ENCODE results near the gene TRAFD1.

GRCh38 chr12:112176321-112177010 is 51.1 kb downstream of the TRAFD1 start:
- TF ChIP-seq, protein P1, sequence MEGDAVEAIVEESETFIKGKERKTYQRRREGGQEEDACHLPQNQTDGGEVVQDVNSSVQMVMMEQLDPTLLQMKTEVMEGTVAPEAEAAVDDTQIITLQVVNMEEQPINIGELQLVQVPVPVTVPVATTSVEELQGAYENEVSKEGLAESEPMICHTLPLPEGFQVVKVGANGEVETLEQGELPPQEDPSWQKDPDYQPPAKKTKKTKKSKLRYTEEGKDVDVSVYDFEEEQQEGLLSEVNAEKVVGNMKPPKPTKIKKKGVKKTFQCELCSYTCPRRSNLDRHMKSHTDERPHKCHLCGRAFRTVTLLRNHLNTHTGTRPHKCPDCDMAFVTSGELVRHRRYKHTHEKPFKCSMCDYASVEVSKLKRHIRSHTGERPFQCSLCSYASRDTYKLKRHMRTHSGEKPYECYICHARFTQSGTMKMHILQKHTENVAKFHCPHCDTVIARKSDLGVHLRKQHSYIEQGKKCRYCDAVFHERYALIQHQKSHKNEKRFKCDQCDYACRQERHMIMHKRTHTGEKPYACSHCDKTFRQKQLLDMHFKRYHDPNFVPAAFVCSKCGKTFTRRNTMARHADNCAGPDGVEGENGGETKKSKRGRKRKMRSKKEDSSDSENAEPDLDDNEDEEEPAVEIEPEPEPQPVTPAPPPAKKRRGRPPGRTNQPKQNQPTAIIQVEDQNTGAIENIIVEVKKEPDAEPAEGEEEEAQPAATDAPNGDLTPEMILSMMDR (IDR thresholded peaks at IDR 0.05; ENCODE audit: borderline replicate concordance, extremely low read depth, low read length, poor library complexity, severe bottlenecking), result no peak
- no peak for TF ChIP-seq EZH2 (IDR thresholded peaks at IDR 0.05; ENCODE audit: borderline replicate concordance, low read depth, low read length, severe bottlenecking)

All from DND-41 (cell line).